GM12878 (cell line): Measurements from ENCODE around the gene CCDC141. TPM values are rescaled to one million over a fixed set of nuclear protein-coding genes. Genes with fewer than 3 reads are reported as not detected.

Source experiments
- ATAC-seq: fragments of 200-7000 bp; cut with Tn5 transposase; 3 replicates; pipeline ENCODE4 v1.9.1; 2020; ENCODE audit warnings: mild to moderate bottlenecking, moderate library complexity
- BruUV-seq: library from RNA; stranded (reverse); fragments of 400-500 nt; replicated peaks from 2 replicates; lab custom pipeline; 2021; lab: Mats Ljungman, UMichigan
- CTCF ChIA-PET: fragments of 300-600 bp; sonication (Branson Sonifier 250); formaldehyde crosslinking; extraction: SDS; loops from one replicate; lab custom pipeline; 2021; ENCODE audit warnings: inconsistent platforms; lab: Yijun Ruan, JAX
- POLR2A ChIA-PET: fragments of 350-600 bp; formaldehyde crosslinking; extraction: SDS; loops from one replicate; lab custom pipeline; 2021; ENCODE audit warnings: inconsistent platforms; lab: Charles Lee
- RAD21 ChIA-PET: fragments of 300-600 bp; sonication (Branson Sonifier 250); formaldehyde crosslinking; loops from one replicate; lab custom pipeline; 2023; ENCODE audit warnings: antibody characterized with exemption; ENCODE audit not compliant: unreplicated experiment; lab: Charles Lee
- SMC1A ChIA-PET: fragments of 300-600 bp; sonication (Branson Sonifier 250); formaldehyde crosslinking; loops from one replicate; lab custom pipeline; 2023; ENCODE audit not compliant: unreplicated experiment, uncharacterized antibody; lab: Charles Lee
- DNase-seq: peaks from one replicate; pipeline ENCODE4 v3.0.0-alpha.2; 2011; ENCODE audit warnings: low read depth, low spot score
- FAIRE-seq: peaks from 3 replicates; lab custom pipeline; 2011; peaks lifted over from hg19 to GRCh38; lab: Jason Lieb, UNC
- H2AFZ ChIP-seq: 2 replicates; pipeline ENCODE4 v1.6.0; 2011; ENCODE audit warnings: low read depth, low read length, control low read depth; ENCODE audit not compliant: control insufficient read depth
- H3K27ac ChIP-seq: 2 replicates; pipeline ENCODE4 v1.5.1; 2011; ENCODE audit warnings: control low read depth; ENCODE audit not compliant: control insufficient read depth, insufficient read depth
- H3K27me3 ChIP-seq, 2 experiments: replicated peaks in 1 of 2; 2 replicates each; pipeline versions ENCODE4 v1.6.0 to v1.6.1; 2011; ENCODE audit warnings: low read length in 1 of 2; ENCODE audit not compliant: control insufficient read depth in 2 of 2, insufficient read depth in 2 of 2
- H3K36me3 ChIP-seq, 2 experiments: 2 replicates each; pipeline ENCODE4 v1.5.1; 2011; ENCODE audit warnings: low read length in 1 of 2; ENCODE audit not compliant: control insufficient read depth in 2 of 2, insufficient read depth in 2 of 2
- H3K4me1 ChIP-seq: 2 replicates; pipeline ENCODE4 v1.6.1; 2011; ENCODE audit warnings: mild to moderate bottlenecking, low read length, moderate library complexity, mixed read lengths; ENCODE audit not compliant: control insufficient read depth, insufficient read depth
- H3K4me2 ChIP-seq: 2 replicates; pipeline ENCODE4 v1.6.0; 2011; ENCODE audit warnings: control low read depth; ENCODE audit not compliant: control insufficient read depth, insufficient read depth
- H3K4me3 ChIP-seq: fragments of 200-600 bp; sonication (generic); 2 replicates; pipeline ENCODE4 v1.5.1; 2016
- H3K79me2 ChIP-seq: 2 replicates; pipeline ENCODE4 v1.6.0; 2011; ENCODE audit warnings: low read length; ENCODE audit not compliant: control insufficient read depth, insufficient read depth
- H3K9ac ChIP-seq: 2 replicates; pipeline ENCODE4 v1.8.0; 2011; ENCODE audit warnings: low read length, control low read depth, mixed read lengths; ENCODE audit not compliant: control insufficient read depth, insufficient read depth
- H3K9me3 ChIP-seq: replicated peaks from 3 replicates; pipeline ENCODE4 v1.5.1; 2011; ENCODE audit warnings: mild to moderate bottlenecking, low read length; ENCODE audit not compliant: control insufficient read depth, insufficient read depth
- H4K20me1 ChIP-seq: 2 replicates; pipeline ENCODE4 v1.6.0; 2011; ENCODE audit not compliant: control insufficient read depth, insufficient read depth
- CBFB ChIP-seq: IDR thresholded peaks from 2 replicates; pipeline ENCODE4 v1.6.1; 2016; ENCODE audit warnings: antibody characterized with exemption, low read depth
- CHD1 ChIP-seq: IDR thresholded peaks from 2 replicates; pipeline ENCODE4 v1.6.1; 2012; ENCODE audit warnings: low read depth, low read length, improper control_type of control experiment
- MTA3 ChIP-seq: IDR thresholded peaks from 2 replicates; pipeline ENCODE4 v1.6.1; 2012; ENCODE audit warnings: low read length, inconsistent platforms, borderline replicate concordance
- MXI1 ChIP-seq: fragments of 150-350 bp; IDR thresholded peaks from 2 replicates; pipeline ENCODE4 v1.6.1; 2011; ENCODE audit warnings: low read depth, mild to moderate bottlenecking, inconsistent platforms, low read length, improper control_type of control experiment
- PAX8 ChIP-seq: fragments of 450-650 bp; IDR thresholded peaks from 2 replicates; pipeline ENCODE4 v1.6.1; 2017; ENCODE audit warnings: mild to moderate bottlenecking, moderate library complexity
- POLR2A ChIP-seq: IDR thresholded peaks from 2 replicates; pipeline ENCODE4 v1.6.1; 2011; ENCODE audit warnings: low read depth, mild to moderate bottlenecking, low read length
- RUNX3 ChIP-seq: IDR thresholded peaks from 2 replicates; pipeline ENCODE4 v1.6.1; 2012; ENCODE audit warnings: low read length, inconsistent platforms
- SIX5 ChIP-seq: IDR thresholded peaks from 2 replicates; pipeline ENCODE4 v1.6.1; 2011; ENCODE audit warnings: mild to moderate bottlenecking, low read depth, low read length, moderate library complexity; ENCODE audit not compliant: severe bottlenecking
- SP1 ChIP-seq: IDR thresholded peaks from one replicate; pipeline ENCODE4 v1.6.1; 2011; ENCODE audit warnings: low read depth, low read length
- SPI1 ChIP-seq: IDR thresholded peaks from 2 replicates; pipeline ENCODE4 v1.6.1; 2011; ENCODE audit warnings: low read depth, mild to moderate bottlenecking, low read length, moderate library complexity, borderline replicate concordance; ENCODE audit not compliant: insufficient read depth
- WGBS: methylation state at CpG from one replicate; pipeline ENCODE4 v1.1.6; 2016; ENCODE audit warnings: low lambda C conversion rate; ENCODE audit not compliant: insufficient replicate concordance, insufficient coverage; ENCODE audit errors: missing lambda C conversion rate; 5-methylcytosine and 5-hydroxymethylcytosine counted together
- in situ Hi-C: fragments of 300-500 bp; cut with MboI; formaldehyde crosslinking; loops from 9 replicates; pipeline ENCODE4 v1.14.3; 2018; ENCODE audit warnings: mixed read lengths
- intact Hi-C: fragments of 100-400 bp; cut with micrococcal nuclease; formaldehyde crosslinking; loops from one replicate; pipeline ENCODE4 v1.14.2; 2022; ENCODE audit not compliant: unreplicated experiment
- polyA plus RNA-seq, 11 experiments: library from polyadenylated mRNA; depleted of rRNA in 4 of 11; unstranded in 6 of 11; stranded (reverse) in 5 of 11; fragments of >200 nt; fragmentation: Nextera tagmentation in 4 of 11; fragmentation: Illumina TruSeq in 1 of 11; extraction: Ambion mirVana in 4 of 11; extraction: Trizol in 1 of 11; gene quantifications; 1 replicate in 1 of 11; 2 replicates in 10 of 11; pipeline versions ENCODE4 v1.2.1 to v1.2.3, GENCODE V29; 2011 to 2016; ENCODE audit warnings: inconsistent platforms in 2 of 11, missing spikeins in 2 of 11, low read depth in 1 of 11
- total RNA-seq, 4 experiments: library from RNA; depleted of rRNA in 3 of 4; stranded (reverse); fragments of >200 nt in 3 of 4; fragmentation: Illumina TruSeq in 1 of 4; extraction: Trizol in 1 of 4; gene quantifications; 2 replicates each; pipeline versions ENCODE4 v1.2.1 to v1.2.3, GENCODE V29; 2013 to 2021
- TF ChIP-seq, protein P1 (sequence below): fragments of 150-350 bp; IDR thresholded peaks from 2 replicates; pipeline ENCODE4 v1.6.1; 2014; ENCODE audit warnings: mild to moderate bottlenecking, low read depth, low read length
- TF ChIP-seq, protein P2 (sequence below): fragments of 450-650 bp; formaldehyde crosslinking; IDR thresholded peaks from 2 replicates; pipeline ENCODE4 v1.4.0; 2020; ENCODE audit warnings: mild to moderate bottlenecking, moderate library complexity
- TF ChIP-seq, protein P3 (sequence below): IDR thresholded peaks from 2 replicates; pipeline ENCODE4 v1.6.1; 2012; ENCODE audit warnings: improper control_type of control experiment, low read depth, low read length; ENCODE audit not compliant: insufficient replicate concordance

CCDC141 gene
- total and polyA plus RNA-seq, 10 of the 15 experiments (the other 5 are each of a cell fraction or from before 2014, with no cell fraction given), result 0.84 to 12.5 (median 3.6) TPM

DNA sequence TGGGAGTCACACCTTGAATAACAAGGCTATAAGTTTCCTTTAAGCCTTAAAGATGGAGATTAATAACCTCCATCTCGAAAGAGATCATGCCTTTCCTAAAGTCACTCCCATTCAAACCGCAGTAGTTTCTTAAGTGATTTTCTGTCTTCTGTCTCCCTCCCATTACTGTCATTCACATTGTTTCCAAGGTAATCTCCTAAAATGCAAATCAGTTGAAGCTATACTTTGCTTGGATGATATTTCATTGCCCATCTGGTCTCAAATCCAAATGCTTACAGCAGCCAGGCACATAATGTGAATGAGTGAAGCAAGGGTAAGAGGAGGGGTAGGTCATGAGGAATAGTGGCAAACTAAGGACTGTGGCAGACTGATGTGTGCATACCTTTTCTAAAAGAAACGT is 116.4 kb downstream of the CCDC141 start:
- Histone ChIP-seq H3K9me3 (no peaks in the 10 kb centered on the region), H3K4me2 (no peak overlapping the region), H3K4me1 (peaks cover 2% of the 10 kb centered on the region; the same call in 1 of the 2 replicates), H3K4me3 (no peak overlapping the region), H3K36me3 (no peaks in the 10 kb centered on the region), H3K27ac (no peak overlapping the region), H4K20me1 (no peaks in the 10 kb centered on the region), H2AFZ (no peak overlapping the region), H3K9ac (no peak overlapping the region), H3K79me2 (no peaks in the 10 kb centered on the region), H3K27me3 (no peaks in the 10 kb centered on the region)
- no peak for TF ChIP-seq SP1
- TF ChIP-seq SIX5, result no peak
- TF ChIP-seq MTA3, result no peak
- TF ChIP-seq RUNX3, result no peak
- TF ChIP-seq, protein P1, sequence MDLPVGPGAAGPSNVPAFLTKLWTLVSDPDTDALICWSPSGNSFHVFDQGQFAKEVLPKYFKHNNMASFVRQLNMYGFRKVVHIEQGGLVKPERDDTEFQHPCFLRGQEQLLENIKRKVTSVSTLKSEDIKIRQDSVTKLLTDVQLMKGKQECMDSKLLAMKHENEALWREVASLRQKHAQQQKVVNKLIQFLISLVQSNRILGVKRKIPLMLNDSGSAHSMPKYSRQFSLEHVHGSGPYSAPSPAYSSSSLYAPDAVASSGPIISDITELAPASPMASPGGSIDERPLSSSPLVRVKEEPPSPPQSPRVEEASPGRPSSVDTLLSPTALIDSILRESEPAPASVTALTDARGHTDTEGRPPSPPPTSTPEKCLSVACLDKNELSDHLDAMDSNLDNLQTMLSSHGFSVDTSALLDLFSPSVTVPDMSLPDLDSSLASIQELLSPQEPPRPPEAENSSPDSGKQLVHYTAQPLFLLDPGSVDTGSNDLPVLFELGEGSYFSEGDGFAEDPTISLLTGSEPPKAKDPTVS, result no peak
- TF ChIP-seq PAX8, result no peak
- TF ChIP-seq SPI1, result no peak
- TF ChIP-seq CHD1, result no peak
- TF ChIP-seq CBFB, result no peak
- no peak for TF ChIP-seq POLR2A
- TF ChIP-seq, protein P2, sequence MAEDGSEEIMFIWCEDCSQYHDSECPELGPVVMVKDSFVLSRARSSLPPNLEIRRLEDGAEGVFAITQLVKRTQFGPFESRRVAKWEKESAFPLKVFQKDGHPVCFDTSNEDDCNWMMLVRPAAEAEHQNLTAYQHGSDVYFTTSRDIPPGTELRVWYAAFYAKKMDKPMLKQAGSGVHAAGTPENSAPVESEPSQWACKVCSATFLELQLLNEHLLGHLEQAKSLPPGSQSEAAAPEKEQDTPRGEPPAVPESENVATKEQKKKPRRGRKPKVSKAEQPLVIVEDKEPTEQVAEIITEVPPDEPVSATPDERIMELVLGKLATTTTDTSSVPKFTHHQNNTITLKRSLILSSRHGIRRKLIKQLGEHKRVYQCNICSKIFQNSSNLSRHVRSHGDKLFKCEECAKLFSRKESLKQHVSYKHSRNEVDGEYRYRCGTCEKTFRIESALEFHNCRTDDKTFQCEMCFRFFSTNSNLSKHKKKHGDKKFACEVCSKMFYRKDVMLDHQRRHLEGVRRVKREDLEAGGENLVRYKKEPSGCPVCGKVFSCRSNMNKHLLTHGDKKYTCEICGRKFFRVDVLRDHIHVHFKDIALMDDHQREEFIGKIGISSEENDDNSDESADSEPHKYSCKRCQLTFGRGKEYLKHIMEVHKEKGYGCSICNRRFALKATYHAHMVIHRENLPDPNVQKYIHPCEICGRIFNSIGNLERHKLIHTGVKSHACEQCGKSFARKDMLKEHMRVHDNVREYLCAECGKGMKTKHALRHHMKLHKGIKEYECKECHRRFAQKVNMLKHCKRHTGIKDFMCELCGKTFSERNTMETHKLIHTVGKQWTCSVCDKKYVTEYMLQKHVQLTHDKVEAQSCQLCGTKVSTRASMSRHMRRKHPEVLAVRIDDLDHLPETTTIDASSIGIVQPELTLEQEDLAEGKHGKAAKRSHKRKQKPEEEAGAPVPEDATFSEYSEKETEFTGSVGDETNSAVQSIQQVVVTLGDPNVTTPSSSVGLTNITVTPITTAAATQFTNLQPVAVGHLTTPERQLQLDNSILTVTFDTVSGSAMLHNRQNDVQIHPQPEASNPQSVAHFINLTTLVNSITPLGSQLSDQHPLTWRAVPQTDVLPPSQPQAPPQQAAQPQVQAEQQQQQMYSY (CRISPR knock-in tag), result no peak
- no peak for TF ChIP-seq MXI1
- TF ChIP-seq, protein P3, sequence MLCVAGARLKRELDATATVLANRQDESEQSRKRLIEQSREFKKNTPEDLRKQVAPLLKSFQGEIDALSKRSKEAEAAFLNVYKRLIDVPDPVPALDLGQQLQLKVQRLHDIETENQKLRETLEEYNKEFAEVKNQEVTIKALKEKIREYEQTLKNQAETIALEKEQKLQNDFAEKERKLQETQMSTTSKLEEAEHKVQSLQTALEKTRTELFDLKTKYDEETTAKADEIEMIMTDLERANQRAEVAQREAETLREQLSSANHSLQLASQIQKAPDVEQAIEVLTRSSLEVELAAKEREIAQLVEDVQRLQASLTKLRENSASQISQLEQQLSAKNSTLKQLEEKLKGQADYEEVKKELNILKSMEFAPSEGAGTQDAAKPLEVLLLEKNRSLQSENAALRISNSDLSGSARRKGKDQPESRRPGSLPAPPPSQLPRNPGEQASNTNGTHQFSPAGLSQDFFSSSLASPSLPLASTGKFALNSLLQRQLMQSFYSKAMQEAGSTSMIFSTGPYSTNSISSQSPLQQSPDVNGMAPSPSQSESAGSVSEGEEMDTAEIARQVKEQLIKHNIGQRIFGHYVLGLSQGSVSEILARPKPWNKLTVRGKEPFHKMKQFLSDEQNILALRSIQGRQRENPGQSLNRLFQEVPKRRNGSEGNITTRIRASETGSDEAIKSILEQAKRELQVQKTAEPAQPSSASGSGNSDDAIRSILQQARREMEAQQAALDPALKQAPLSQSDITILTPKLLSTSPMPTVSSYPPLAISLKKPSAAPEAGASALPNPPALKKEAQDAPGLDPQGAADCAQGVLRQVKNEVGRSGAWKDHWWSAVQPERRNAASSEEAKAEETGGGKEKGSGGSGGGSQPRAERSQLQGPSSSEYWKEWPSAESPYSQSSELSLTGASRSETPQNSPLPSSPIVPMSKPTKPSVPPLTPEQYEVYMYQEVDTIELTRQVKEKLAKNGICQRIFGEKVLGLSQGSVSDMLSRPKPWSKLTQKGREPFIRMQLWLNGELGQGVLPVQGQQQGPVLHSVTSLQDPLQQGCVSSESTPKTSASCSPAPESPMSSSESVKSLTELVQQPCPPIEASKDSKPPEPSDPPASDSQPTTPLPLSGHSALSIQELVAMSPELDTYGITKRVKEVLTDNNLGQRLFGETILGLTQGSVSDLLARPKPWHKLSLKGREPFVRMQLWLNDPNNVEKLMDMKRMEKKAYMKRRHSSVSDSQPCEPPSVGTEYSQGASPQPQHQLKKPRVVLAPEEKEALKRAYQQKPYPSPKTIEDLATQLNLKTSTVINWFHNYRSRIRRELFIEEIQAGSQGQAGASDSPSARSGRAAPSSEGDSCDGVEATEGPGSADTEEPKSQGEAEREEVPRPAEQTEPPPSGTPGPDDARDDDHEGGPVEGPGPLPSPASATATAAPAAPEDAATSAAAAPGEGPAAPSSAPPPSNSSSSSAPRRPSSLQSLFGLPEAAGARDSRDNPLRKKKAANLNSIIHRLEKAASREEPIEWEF, result no peak
- in situ Hi-C loops, result no loop called here
- ChIA-PET RAD21 (interaction anchor here (0.9 to 1.2 kb wide), 2 partner anchors 197 to 198 kb away, joined by 3 to 4 read pairs; no protein-coding TSS in a partner anchor), POLR2A (no interaction called here), SMC1A (interaction anchor here (1.7 kb wide), 1 partner anchor 11 kb away, joined by 5 read pairs; no protein-coding TSS in a partner anchor), CTCF (interaction anchor here (1.2 to 1.4 kb wide), 2 partner anchors 19 to 86 kb away, joined by 4 read pairs; no protein-coding TSS in a partner anchor)
- no TSS peak for BruUV-seq
- 95% methylated on average over 3 of the region's 3 CpGs for WGBS
- no peak for ATAC-seq
- intact Hi-C loops, result no loop called here
- no peak for DNase-seq
- FAIRE-seq, result peak; percentile 31
